ENCODE measurements around the gene DNAH10.
"Not testable (repeated sequence)": the region's sequence is repeated elsewhere in the genome, so short reads cannot be mapped to it uniquely, and the experiment has no call there.

DNAH10 gene

DNA sequence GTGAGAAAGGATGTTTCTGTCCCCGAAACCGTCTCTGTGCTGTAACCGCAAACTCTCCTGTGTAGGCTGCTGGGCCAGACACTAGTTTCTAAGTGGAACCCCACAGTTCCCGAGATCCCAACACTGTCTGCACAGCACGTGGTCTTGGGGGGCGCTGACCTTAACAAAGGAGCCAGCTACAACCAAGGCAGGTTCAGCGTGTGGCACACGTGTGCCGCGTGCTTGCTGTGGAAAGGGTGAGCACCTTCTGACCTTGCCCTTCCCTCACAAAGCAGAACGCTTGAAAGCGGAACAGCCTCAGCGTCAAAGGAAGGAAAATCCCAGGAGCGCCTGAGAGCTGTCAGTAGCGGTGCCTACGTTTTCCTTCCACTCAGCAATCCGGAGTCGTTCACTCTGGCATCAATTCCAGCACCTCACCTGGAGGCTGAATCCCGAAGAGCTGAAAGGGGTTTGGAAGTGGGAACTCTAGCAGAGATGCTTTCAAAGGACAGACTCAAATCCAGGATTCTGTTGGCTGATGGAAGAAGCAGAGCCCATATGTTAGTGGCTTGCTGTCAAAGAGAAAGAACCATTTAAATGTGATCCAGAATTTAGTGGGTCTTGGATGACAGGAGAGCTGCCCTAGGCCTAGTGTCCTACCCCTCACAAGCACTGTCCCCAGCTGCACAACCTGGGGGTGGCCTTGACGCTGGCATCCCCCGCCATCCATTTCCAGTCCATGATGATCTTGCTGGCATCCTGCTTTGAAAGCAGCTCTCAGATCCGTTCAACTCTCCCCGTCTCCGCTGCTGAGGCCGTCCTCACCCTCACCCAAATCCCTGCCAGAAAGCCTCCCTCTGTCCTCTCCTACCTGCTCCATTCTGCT is 183.4 kb downstream of the DNAH10 start:
- DNase-seq (ENCODE audit: low read depth in 3 of 3, low spot score in 1 of 3): no peak

DNA sequence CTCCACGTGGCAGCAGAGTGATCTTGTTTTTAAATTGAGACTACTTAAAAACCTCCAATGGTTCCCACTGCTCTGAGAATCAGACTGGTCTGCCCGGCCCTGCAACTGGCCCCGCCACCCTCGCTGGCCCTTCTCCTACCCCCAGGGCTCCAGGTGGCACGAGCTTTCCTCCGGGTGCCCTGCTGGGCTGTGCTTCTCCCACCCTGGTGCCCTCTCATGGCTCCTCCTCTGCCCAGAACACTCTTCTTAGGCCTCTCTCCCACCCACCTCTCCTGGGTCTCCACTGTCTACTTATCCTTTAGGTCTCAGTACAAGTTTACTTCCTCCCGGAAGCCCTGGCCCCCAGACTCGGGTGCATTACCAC is 184.0 kb downstream of the DNAH10 start:
- no peak for DNase-seq (ENCODE audit: low read depth in 3 of 3, low spot score in 1 of 3)

DNA sequence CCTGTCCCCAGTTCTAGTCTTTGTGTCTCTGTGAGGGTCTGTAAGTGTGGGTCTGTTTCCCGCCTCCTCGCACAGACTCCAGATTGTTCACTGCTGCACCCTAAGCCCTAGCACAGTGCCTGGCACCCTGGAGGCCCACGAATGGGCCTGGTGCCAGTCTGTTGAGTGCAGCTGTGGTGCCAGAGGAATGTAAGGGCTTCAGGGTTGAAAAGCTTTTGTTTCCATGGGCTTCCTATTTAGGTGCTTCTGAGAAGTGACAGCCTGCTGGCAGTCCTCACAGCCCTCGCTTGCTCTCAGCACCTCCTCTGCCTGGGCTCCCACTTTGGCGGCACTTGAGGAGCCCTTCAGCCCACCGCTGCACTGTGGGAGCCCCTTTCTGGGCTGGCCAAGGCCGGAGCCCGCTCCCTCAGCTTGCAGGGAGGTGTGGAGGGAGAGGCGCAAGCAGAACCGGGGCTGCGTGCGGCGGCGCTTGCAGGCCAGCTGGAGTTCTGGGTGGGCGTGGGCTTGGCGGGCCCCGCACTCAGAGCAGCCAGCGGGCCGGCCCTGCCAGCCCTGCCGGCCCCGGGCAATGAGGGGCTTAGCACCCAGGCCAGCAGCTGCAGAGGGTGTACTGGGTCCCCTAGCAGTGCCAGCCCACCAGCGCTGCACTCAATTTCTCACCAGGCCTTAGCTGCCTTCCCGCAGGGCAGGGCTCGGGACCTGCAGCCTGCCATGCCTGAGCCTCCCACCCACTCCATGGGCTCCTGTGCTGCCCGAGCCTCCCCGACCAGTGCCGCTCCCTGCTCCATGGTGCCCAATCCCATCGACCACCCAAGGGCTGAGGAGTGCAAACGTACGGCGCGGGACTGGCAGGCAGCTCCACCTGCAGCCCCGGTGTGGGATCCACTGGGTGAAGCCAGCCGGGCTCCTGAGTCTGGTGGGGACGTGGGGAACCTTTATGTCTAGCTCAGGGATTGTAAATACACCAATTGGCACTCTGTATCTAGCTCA is 184.7 kb downstream of the DNAH10 start:
- not testable (repeated sequence) for DNase-seq (ENCODE audit: low read depth in 3 of 3, low spot score in 1 of 3)

DNA sequence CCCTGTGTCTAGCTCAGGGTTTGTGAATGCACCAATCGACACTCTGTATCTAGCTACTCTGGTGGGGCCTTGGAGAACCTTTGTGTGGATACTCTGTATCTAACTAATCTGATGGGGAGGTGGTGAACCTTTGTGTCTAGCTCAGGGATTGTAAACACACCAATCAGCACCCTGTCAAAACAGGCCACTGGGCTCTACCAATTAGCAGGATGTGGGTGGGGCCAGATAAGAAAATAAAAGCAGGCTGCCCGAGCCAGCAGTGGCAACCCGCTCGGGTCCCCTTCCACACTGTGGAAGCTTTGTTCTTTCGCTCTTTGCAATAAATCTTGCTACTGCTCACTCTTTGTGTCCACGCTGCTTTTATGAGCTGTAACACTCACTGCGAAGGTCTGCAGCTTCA is 185.4 kb downstream of the DNAH10 start:
- not testable (repeated sequence) for DNase-seq (ENCODE audit: low read depth in 3 of 3, low spot score in 1 of 3)

DNA sequence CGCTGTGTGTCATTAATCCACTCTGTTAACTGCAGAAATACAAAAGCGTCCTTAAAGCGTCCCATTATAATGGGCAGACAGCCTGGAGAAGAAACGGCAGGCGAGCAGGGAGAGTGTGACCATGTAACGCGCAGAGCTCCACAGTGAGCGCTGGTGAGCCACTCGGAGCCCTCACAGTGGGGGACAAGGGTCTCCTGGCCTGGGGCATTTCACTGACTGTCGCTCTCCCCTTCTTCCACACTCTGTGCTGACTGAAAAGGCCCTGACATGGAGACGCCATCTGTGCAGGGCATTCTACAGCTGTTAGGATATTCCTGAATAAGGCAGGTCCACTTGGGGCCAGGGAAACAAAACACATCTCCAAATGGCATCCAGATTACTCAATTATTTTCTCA is 186.3 kb downstream of the DNAH10 start:
- no peak for DNase-seq (ENCODE audit: low read depth in 3 of 3, low spot score in 1 of 3)

DNA sequence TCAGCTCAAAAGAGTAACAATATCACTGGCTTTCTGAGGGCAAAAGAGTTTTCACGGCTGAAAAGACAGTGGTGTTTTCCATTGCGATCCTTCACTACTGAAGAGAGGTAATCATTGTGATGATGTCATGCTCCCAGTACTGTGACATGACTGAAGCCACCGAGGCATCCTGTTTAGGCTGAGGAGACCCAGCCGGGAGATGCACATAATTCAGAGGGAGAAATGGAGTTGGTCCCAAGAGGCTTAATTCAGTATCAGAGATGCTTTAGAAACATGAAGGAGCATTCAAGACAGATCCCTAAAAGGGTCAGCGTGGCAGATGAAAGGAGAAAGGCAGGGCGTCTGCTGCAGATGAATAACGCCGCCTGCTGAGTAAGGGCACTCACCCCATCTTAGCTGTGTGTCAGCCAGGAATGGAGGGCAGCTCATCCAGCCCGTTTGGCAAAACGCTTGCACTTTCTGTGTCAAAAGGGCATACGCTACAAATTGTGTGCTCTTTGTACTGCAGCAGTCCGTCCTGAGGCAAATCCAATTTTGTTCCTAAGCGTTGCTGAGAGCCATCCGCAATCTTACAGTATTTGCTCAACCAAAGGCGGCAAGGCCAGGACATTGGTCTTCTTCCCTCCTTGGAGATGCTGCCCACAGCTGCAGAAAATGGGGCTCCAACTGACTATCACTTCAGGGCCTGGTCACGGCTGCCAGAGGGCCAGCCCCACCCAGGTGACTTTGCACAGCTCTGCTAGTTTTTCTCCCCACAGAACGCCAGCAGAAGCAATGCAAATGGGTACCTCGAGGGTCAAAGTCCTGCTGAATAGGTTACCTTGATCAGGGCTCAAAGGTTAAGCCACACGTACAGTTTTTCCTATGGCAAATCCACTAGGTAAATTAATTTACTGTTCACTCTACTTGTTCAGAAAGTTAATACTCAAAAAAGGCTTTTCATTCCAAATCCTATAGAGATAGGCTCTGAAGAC is 187.0 kb downstream of the DNAH10 start:
- DNase-seq (ENCODE audit: low read depth in 3 of 3, low spot score in 1 of 3): no peak

DNA sequence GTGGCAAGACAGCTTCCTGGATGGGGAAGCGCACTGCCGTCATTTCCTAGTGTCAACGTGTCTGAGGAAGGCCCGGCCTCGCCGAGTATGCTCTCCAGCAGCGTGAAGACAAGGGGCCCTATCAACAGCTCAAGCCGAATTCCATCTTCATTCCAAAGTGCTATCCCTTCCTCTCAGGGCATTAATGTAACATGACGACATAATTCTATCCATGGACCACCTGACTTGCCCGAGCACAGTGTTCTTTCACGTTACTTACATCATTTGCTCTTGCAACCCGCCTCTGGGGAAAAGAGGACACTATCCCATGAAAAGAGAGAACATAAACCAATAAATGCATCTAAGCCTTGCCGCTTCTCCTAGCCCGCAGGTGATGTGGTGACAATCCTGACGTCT is 187.7 kb downstream of the DNAH10 start:
- no peak for DNase-seq (ENCODE audit: low read depth in 3 of 3, low spot score in 1 of 3)

DNA sequence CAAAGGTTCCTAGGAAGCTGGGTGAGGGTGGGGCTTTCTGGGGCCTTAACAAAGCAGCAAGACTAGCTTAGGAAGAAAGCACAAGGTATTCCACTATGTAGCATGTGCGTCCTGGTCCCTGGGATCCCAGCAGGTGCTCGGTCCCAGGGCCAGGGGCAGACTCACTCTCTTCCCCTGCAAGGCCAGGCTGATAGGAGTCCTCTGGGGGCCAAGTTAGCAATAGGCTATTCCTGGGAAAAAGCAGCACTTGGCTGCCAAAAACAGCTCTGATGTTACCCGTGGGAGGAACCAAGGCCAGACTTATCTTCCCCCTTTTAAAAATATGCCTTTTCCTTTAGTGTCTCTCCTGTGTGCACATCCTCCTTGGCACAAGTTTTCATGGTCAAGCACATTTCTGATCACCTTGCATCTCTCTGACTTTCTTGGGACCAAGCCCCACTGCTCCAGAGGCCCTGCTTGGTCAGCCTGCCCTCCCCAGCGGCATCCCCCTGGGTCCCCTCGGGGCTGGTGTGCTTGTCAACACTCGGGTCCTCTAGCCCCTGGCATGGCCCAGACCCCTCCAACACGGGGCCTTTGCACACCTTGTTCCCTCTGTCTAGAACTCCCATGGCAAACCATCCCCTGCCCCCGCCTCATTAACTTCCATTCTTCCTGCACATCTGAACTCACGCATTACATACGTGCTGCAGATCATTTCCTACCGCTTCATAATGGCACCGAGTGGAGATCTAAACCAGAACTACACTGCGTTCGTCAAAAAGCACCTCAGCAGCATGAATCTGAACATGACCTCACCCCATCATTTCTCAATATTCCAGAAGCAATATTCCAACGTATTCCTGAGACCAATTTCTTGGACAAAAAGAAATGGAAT is 188.6 kb downstream of the DNAH10 start:
- DNase-seq (ENCODE audit: low read depth in 3 of 3, low spot score in 1 of 3): no peak

DNA sequence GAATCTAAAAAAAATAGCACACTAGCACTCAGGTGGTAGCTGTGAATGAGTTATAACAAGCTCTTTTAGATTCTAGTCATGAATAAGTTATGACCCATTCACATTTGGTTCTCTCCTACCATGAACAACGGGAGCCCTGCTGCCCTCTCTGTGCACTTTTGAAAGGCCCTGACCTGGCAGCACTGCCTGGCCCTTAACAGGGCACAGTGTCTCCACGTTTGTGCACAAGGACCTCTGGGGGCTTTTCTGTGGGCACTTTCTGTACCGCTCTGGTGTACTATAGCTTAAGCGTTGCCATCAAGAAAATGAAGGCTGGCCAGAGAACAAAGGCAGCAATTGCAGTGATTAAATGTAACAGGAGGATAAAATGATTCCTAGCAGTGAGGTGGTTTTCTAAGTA is 189.4 kb downstream of the DNAH10 start:
- DNase-seq (ENCODE audit: low read depth in 3 of 3, low spot score in 1 of 3): no peak

DNA sequence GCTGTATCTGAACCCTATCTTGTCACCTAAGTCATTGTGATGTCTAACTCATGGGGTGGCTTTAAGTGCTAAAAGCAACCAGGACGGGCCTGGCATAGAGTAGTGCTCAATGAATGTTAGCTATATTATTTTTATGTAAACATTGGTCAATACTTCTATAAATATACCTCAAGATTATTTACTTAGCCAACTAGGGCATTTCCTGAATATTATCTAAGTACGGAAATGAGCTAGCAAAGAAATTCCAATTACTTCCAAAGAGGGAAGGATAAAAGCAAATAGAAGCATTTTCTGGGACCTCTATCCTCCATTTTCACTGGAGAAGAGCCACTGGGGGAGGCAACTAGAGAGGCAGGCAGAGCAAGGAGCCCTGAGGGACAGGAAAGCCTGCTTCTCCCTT is 189.9 kb downstream of the DNAH10 start:
- no peak for DNase-seq (ENCODE audit: low read depth in 3 of 3, low spot score in 1 of 3)

DNA sequence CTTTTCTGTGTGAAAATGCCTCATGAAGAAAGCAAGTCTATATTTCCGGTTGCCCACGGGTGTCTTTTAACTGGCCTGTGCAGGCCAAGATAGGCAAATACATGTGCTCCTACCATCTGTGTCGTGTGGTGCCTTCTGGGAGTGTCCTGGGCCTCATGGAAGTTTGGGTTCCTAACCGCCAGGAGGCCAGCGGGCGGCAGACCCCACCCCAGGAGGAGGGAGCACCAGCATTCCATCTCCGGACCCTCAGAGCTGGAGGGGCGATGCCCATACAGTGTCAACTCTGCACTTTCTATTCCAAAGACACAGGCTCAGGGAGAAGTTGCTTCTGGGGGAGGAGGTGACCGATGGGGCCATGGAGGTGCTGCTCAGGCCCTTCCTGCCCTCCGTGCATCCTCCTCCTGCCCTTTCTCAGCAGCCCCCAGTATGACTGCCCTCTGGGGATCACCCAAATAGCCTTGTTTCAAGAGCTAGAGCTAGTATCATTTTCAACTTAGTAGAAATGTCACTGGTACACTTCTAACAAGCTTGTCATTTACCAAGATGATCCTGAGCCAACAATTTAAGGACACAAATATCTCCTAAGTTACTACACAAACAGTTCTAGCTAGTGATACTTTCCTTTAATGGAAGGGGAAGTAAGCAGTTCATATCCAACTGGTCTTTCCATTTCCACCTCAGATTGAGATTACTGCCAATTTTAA is 192.7 kb downstream of the DNAH10 start:
- no peak for DNase-seq (ENCODE audit: low read depth in 3 of 3, low spot score in 1 of 3)

DNA sequence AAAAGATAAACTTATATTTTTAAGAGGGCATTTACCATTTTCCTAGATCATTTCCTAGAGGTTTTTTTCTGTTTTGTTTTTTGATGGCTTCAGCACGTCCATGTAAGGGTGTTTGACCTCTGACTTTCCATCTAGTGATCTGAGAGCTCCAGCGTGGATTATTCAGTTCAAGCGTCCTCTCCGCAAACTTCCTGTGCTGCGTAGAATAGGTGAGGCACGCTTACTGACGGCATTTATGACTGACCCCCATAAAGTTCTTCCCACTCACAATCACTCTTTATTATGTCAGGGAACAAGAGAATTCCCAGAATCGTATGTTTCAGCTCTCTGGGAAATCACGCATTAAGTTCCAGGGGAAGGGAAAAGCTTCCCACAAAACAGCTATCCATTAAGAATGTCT is 194.1 kb downstream of the DNAH10 start:
- no peak for DNase-seq (ENCODE audit: low read depth in 3 of 3, low spot score in 1 of 3)

DNA sequence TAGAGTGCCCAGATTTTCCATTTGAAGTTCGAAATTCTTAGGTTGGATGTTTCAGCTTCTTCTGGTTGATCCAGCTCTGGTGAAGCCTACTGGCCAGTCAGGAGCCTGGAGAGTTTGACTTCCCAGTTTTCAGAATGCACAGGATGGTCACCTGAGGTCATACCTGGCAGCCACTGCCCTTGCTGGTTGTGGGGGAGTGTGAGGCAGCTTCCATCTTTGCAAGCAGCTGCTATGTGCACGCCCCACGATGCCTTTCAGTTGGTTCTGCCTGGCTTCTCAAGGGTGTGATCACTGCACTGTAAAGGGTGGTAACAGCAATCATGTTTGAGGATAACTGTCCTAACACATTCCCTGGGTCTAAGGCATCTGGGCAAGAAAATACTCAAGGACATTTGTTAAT is 195.1 kb downstream of the DNAH10 start:
- no peak for DNase-seq (ENCODE audit: low read depth in 3 of 3, low spot score in 1 of 3)

DNA sequence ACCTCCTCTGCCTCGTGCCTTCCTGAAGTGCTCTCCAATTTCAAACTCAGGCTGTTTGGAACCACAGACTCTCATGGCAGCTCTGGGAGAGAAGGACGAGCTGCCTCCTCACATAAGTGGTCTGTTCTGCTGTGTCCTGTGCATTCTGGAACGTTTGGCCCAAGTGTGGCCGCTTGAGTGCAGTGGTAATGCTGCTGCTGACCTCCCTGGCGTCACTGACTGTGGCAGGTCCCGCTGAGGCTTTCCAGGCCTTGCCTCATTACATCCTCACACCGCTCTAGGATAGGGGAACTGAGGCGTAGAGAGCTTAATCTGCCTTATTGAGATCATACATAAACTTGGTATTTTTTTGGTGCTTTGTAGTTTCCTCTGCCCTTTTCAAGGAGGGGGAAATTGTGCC is 196.4 kb downstream of the DNAH10 start:
- no peak for DNase-seq (ENCODE audit: low read depth in 3 of 3, low spot score in 1 of 3)

DNA sequence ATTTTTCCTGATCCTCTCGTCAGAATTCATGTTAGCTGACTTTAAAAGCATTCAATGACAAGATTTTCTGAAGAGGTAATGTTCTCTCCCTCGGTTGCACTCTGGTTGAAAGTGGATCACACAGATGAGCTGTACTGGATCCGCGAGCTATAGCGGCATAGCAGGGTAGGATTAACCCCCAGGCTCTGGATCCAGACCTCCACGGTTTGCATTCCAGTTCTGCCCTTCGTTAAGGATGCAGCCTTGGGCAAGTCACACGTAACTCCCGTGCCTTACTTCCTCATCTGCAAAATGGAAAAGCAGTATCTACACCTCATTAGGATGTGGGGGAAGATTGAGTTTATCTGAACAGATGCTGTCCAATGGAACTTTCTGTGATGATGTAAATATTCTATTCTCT is 196.8 kb downstream of the DNAH10 start:
- no peak for DNase-seq (ENCODE audit: low read depth in 3 of 3, low spot score in 1 of 3)

DNA sequence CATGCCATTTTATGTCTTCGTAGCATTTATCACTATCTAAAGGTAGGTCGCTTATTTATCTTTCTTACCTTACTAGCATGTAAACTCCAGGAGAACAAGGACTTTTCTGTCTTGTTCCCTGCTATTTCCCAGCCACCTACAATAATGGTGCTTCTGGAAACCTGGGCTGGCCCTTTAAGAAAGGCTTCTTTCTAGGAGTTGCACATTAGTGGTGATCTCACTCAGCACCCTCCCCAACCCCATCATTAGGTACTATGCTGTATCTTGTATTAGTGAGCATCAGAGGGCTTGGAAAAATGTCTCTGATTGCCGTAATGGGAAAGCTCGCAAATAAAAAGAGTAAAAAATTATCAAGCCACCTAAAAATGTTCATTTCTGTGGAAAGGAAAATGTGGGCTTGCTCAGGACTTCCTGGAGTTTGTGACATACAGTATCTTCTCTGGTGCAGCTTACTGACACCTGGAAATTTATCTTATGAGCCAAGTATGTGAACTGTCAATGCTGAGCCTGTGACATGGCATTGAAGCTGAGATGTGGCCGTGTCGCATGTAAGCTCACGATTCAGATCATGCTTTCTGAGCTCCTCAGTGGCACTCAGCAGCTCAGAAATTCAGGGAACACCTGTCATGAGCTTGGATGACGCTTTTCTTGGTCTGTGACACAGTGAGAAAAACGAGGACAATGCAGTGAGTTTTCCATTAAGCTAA is 198.1 kb downstream of the DNAH10 start:
- no peak for DNase-seq (ENCODE audit: low read depth in 3 of 3, low spot score in 1 of 3)

DNA sequence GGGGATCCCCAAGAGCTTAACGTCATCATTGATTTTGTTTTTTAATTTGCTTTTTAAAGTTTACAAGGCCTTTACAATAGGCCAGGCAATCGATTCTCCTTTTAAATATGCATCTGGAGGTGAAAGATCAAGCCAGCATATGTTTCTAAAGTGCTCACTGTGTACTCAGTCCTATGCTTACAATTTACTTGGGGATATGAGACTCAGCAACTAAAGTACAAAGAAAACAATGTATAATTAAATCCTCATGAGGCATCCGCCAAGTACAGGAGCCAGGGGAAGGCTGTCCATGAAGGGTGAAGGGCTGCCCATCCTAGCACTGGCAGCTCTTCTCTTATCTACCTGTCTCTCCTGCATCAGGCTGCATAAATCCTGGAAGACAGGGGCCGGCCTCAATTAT is 198.8 kb downstream of the DNAH10 start:
- no peak for DNase-seq (ENCODE audit: low read depth in 3 of 3, low spot score in 1 of 3)

DNA sequence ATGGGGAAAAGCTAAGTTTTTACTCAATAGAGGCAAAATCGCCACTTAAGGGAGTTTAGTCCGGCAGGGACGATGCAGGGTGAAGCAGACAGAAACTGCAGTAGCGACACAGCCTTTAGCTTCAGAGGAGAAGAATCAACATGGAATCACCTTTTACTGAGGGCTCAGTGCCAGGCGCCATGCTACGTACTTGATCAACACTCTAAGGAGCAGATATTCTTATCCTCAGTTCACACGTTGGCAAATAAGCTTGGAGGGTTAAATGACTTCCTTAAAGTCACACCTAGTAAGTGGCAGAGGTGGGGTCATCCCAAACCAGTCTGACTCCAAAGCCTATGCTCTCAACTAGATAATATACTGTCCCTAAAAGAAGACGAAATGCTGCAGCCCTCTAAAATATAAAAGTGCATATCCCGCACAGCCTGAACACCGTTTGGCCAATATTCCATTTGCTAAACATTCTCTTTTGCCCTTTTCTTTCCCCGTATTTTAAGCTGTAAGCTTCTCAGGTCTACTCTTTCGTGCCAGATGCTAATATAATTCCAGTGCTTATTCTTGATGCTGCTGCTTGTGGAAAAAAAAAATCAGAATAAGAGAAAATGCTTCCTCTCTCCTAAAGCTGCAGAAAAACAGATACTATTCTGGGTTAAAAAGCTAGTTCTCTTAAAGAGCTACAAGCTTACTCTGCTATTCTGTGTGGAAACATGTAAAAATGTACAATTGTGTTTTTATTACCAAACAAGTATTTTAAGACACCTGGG is 199.7 kb downstream of the DNAH10 start:
- DNase-seq (ENCODE audit: low read depth in 3 of 3, low spot score in 1 of 3): no peak

Measured in stimulated activated CD4-positive, alpha-beta T cell treated with anti-CD3 and anti-CD28 coated beads, TNF-alpha, amount 100 ng/mL, for 1 hour (primary cell).